Mucosa of stomach (tissue), 1 donor: ENCODE data around the gene RHOU.

ENCODE experiments used
- H3K27me3 ChIP-seq: one replicate; pipeline ENCODE4 v1.7.0; 2013; ENCODE audit warnings: mild to moderate bottlenecking, low read length; ENCODE audit not compliant: control insufficient read depth, insufficient read depth
- H3K36me3 ChIP-seq: one replicate; pipeline ENCODE4 v1.7.0; 2013; ENCODE audit warnings: low read length; ENCODE audit not compliant: control insufficient read depth, insufficient read depth
- H3K4me1 ChIP-seq: one replicate; pipeline ENCODE4 v1.7.0; 2013; ENCODE audit warnings: mild to moderate bottlenecking, low read length; ENCODE audit not compliant: control insufficient read depth, insufficient read depth
- H3K4me3 ChIP-seq: one replicate; pipeline ENCODE4 v1.7.0; 2013; ENCODE audit warnings: low read length
- H3K9ac ChIP-seq: one replicate; pipeline ENCODE4 v1.7.0; 2013; ENCODE audit warnings: mild to moderate bottlenecking, low read length, moderate library complexity
- H3K9me3 ChIP-seq: one replicate; pipeline ENCODE4 v1.7.0; 2013; ENCODE audit warnings: mild to moderate bottlenecking, low read length, moderate library complexity; ENCODE audit not compliant: control insufficient read depth
- donor health status: Pancreatic carcinoma.

RHOU gene

DNA sequence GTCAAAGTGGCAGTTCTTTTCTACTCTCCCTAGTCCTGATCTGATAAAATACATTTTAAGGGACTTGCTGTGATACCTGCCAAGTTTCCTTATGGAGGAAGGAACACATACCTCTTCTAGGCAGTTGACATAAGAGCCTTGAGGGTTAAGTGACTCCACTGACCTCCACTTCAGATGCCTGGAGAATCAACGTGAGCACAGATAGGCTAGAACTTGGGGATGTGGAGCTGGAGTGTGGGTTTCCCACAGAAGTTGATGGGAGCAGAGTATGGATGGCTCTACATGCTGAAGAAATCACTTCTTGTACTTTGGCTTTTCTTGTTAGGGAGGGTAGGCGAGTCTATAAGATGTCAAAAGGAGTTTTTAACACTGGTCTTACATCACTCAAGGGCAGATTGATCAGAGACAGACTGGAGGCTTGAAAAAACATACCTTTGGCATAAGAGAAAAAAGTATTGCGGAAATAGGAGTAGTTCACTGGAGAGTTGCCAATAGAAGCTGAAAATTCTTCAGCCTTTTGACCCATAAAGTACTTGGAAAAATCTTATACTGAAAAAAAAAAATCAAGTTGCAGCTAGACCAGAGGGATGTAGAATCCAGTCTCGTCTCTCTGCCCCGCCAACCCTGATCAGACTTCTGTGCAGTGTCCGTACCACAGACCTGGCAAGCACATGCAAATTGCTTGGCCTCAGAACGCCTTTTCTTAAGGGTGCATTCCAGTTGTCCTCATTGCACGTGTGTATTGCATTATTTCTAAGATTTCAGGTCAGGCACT is 5.5 kb downstream of the RHOU start:
- Histone ChIP-seq H3K9me3 (no peaks in the 10 kb centered on the region), H3K4me1 (peaks cover 11% of the 10 kb centered on the region), H3K4me3 (no peak overlapping the region), H3K36me3 (peaks cover 10% of the 10 kb centered on the region), H3K27me3 (no peaks in the 10 kb centered on the region), H3K9ac (no peak overlapping the region)

DNA sequence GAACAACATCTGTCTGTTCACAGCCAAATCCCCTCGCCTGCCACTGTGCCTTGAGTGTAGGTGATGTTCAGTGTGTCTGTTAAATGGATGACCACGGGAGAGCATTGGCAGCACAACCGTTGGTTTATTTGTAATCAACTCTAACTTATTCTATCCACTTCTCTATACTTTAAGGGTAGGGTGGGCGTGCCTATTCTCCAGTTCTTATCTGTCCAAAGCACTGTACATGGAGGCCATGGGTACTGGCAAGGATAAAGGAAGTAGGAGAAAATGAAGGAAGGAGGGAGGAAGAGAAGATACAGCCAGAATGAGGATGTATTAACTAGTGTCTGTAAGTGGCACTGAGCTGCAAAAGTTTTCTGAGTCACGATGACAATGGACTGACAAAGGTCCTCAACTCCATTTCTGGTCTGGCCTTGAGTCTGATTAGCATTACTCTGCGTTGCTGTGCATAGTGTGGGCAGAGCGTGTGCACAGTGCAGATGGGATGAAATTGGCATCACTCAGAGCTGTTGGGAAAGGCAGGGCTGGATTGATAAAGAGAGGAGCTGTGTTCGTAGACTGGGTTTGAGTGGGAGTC is 7.1 kb downstream of the RHOU start:
- Histone ChIP-seq H3K9me3 (no peaks in the 10 kb centered on the region), H3K4me3 (no peak overlapping the region), H3K27me3 (no peaks in the 10 kb centered on the region), H3K9ac (no peak overlapping the region), H3K36me3 (peaks cover 10% of the 10 kb centered on the region), H3K4me1 (peaks cover 11% of the 10 kb centered on the region)

DNA sequence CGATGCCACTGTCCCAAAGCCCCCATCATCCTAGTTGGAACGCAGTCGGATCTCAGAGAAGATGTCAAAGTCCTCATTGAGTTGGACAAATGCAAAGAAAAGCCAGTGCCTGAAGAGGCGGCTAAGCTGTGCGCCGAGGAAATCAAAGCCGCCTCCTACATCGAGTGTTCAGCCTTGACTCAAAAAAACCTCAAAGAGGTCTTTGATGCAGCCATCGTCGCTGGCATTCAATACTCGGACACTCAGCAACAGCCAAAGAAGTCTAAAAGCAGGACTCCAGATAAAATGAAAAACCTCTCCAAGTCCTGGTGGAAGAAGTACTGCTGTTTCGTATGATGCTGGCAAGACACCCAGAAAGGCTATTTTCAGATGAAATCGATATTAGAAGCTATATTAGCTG is 8.1 kb downstream of the RHOU start:
- Histone ChIP-seq H3K4me3 (no peak overlapping the region), H3K4me1 (peaks cover 6% of the 10 kb centered on the region), H3K9ac (no peak overlapping the region), H3K36me3 (peaks cover 6% of the 10 kb centered on the region), H3K27me3 (no peaks in the 10 kb centered on the region), H3K9me3 (no peaks in the 10 kb centered on the region)

DNA sequence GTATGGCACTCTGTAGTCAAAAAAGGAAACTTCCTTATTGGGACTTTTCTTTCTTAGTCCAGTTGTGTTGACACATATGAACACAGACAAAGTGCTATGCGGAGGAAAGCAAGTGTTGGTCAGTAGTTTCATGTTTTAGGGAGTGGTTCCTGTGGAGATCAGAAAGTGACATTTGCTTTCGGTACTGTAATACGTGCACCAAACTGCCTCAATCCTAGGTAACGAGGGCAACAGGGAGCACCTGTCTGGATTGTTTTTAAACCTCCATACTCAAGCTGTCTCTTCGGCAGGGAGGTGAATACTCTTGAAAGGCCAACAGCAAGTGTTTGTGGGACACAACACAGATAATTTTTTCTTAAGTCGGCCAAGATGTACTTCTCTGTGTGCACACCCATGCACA is 9.1 kb downstream of the RHOU start:
- Histone ChIP-seq H3K9ac (no peak overlapping the region), H3K27me3 (no peaks in the 10 kb centered on the region), H3K4me3 (no peak overlapping the region), H3K4me1 (no peaks in the 10 kb centered on the region), H3K36me3 (no peaks in the 10 kb centered on the region), H3K9me3 (no peaks in the 10 kb centered on the region)

DNA sequence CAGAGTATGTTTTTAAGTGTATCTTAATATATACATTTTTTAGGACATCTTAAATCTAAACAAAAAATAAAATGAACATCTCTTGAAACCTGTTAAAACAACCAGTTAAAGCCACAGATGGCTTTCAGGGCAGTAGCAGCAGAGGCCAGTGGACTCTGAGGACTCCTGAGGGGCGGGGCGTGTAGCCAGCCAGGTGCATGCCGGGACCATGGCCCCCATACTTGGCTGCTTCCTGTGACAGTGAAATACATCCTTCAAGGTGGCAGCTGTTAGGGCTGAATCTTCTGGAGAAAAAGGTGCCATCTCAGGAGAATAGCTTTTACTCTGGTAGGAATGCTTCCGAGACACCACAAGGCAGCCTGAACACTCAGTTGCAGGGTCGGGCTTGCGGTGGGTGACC is 9.6 kb downstream of the RHOU start:
- Histone ChIP-seq H3K27me3 (no peaks in the 10 kb centered on the region), H3K36me3 (no peaks in the 10 kb centered on the region), H3K9ac (no peak overlapping the region), H3K9me3 (no peaks in the 10 kb centered on the region), H3K4me3 (no peak overlapping the region), H3K4me1 (no peaks in the 10 kb centered on the region)

DNA sequence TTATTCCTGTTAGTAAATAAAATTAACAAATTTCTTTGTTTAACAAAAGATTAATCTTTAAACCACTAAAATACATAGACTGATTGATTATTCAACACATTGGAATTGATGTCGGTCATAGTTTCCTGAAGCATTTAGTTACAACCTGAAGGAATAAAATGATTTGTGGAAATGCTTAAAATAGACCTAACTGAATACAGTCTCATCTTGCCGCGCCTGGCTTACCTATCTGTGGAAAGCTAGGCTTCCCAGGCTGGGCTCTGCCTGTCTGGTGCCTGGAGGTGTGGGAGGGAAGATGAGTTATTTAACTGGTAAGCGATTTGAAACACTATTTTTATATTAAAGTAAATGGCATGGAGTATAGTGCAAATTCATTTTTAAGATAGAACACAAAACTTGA is 10.2 kb downstream of the RHOU start:
- no peak overlapping the region for H3K9ac ChIP-seq
- no peaks in the 10 kb centered on the region for H3K27me3 ChIP-seq
- H3K36me3 ChIP-seq = no peaks in the 10 kb centered on the region
- H3K4me1 ChIP-seq = no peaks in the 10 kb centered on the region
- H3K9me3 ChIP-seq = no peaks in the 10 kb centered on the region
- no peak overlapping the region for H3K4me3 ChIP-seq

DNA sequence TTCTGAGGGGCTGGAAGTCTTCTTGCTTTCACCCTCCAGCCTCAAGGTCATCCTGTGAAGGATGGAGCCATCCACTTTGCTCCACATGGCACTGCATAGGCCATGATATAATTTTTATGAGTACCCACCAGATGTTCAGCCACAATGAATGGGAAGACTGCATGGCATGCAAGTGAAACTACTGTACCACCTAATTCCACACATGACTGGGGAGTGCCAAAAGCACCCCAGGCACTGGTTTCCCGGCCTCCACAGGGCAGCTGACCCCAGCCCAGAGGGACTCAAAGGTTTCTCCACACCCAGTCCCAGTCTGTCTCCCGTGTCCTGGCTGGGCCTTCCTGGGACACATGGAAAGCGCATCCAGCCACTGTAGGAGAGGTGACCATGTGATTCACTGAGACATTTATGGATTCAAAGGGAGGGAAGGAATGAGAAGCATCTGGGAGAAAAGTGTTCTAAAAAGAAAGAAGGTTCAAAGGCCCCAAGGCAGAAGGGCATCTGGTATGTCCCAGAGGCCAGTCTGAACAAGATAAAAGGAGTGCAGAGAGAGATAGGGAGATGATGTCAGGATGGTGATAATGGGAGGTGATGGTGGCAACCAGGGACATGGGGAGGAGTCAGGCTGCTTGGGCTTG is 12.1 kb downstream of the RHOU start:
- no peaks in the 10 kb centered on the region for H3K4me1 ChIP-seq
- H3K9ac ChIP-seq = no peak overlapping the region
- no peaks in the 10 kb centered on the region for H3K9me3 ChIP-seq
- H3K4me3 ChIP-seq = no peak overlapping the region
- H3K36me3 ChIP-seq = no peaks in the 10 kb centered on the region
- no peaks in the 10 kb centered on the region for H3K27me3 ChIP-seq

DNA sequence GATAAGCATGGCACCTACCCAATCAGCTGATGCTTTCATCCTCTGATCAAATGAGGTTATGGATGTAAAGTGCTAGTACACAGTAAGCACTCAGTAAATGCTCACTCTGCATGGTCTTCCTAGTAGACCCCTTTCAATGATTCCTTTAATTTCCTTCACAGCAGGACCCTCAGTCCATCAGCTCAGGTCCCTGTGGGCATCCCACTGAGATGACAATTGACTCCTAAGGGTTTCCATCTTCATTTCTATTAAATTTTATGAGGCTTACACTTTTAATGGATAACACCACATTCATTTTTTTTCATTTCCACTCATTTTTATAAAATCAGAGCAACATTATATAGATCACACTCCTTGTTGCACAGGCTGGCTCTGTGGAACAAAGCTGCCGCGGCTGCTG is 12.8 kb downstream of the RHOU start:
- Histone ChIP-seq H3K4me3 (no peak overlapping the region), H3K9ac (no peak overlapping the region), H3K27me3 (no peaks in the 10 kb centered on the region), H3K4me1 (no peaks in the 10 kb centered on the region), H3K36me3 (no peaks in the 10 kb centered on the region), H3K9me3 (no peaks in the 10 kb centered on the region)

DNA sequence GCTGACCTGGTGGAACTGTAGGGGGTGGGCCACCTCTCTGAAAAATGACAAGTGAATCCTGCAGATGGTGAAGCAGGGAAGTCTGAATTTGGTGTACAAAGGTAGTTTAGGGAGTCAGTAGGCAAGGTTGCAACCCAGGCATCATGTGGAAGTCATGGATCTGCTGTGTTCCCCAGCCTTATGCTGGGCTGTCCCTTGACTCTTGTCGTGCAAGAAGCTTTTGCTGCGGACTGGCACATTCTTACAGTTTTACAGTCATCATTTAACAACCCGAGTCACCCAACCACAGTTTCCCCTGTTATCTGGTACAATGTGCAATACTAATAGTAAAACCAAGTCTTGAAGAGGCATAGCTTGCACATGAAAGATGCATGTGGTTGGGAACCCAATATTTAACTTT is 13.2 kb downstream of the RHOU start:
- Histone ChIP-seq H3K9ac (no peak overlapping the region), H3K4me1 (no peaks in the 10 kb centered on the region), H3K4me3 (no peak overlapping the region), H3K9me3 (no peaks in the 10 kb centered on the region), H3K27me3 (no peaks in the 10 kb centered on the region), H3K36me3 (no peaks in the 10 kb centered on the region)

DNA sequence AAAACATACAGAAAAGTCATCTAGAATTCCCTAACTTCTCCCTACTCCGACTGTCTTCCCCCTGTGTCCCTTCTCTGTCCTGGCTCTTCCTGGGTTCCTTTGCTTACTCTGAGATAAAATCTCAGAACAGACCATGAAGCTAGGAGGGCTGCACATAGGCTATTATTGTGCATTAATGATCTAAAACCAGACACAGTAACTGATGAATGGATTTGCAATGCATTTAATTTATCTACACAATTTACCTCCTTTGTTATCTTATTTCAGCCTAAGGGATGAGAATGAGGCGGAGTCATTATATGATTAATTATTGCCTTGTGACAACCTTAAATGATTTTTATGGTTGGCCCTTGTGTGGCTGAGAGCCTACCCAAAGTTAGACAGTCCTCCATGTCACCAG is 14.5 kb downstream of the RHOU start:
- no peaks in the 10 kb centered on the region for H3K4me1 ChIP-seq
- H3K4me3 ChIP-seq = no peak overlapping the region
- H3K9me3 ChIP-seq = no peaks in the 10 kb centered on the region
- H3K36me3 ChIP-seq = no peaks in the 10 kb centered on the region
- H3K9ac ChIP-seq = no peak overlapping the region
- H3K27me3 ChIP-seq = peaks cover under 1% of the 10 kb centered on the region

DNA sequence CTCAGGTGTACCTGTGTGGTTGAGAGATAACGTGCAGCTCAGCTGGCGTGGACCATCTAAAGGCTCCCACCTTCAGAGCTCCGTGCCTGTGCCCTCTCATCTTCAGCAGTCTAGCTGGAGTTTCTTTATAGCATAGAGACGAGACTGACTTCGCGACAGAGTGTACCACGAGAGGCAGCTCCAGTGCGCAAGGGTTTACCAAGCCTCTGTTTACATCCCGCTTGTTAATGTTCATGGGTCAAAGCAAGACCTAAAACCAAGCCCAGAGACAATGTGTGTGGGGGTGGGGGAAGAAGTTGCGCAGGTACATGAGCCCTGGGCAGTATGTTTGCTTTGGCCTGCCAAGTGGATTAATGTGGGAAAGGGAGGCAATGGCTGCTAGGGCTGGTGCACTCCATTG is 15.6 kb downstream of the RHOU start:
- H3K4me1 ChIP-seq = no peaks in the 10 kb centered on the region
- no peak overlapping the region for H3K4me3 ChIP-seq
- H3K9ac ChIP-seq = no peak overlapping the region
- H3K27me3 ChIP-seq = peaks cover 12% of the 10 kb centered on the region
- H3K36me3 ChIP-seq = no peaks in the 10 kb centered on the region
- no peaks in the 10 kb centered on the region for H3K9me3 ChIP-seq

DNA sequence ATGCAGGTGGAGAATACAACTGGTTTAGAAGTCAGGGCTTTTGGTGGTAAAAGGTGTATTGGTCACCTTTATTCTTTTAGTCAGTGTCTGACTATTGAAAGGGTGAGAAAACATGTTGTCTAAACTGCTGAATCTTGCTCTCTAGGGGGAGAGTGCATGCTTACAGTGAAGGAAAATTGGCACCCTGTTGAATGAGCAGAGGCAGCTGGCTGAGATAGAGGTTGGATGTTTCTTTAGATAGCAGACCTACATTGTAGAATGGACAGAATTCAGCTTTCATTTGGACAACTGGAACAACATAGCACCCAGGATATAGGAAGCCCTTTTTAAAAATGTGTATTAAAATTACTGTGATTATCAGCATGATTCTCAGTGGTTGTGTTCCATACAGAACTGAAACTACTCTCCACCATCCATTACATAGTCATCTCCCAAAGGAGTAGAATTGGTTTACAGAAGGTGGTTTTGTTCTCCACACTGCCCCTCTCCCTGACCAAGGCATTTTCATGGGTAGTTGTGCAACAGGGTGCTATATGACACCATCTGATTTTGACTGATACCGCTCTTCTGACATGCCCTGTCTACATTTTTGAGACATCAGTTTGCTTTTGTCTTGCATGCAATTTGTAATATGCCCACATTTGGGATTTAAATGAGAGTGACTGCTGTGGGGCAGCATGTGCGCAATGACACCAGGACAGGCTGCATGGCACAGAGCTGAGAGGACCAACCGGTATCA is 16.2 kb downstream of the RHOU start:
- Histone ChIP-seq H3K9ac (no peak overlapping the region), H3K27me3 (peaks cover 16% of the 10 kb centered on the region)

More for the DNA sequence above, 16.2 kb downstream of the RHOU start:
- Histone ChIP-seq H3K36me3 (no peaks in the 10 kb centered on the region), H3K9me3 (no peaks in the 10 kb centered on the region), H3K4me3 (no peak overlapping the region), H3K4me1 (no peaks in the 10 kb centered on the region)
